ENCODE data around the gene JPT2.

DNA sequence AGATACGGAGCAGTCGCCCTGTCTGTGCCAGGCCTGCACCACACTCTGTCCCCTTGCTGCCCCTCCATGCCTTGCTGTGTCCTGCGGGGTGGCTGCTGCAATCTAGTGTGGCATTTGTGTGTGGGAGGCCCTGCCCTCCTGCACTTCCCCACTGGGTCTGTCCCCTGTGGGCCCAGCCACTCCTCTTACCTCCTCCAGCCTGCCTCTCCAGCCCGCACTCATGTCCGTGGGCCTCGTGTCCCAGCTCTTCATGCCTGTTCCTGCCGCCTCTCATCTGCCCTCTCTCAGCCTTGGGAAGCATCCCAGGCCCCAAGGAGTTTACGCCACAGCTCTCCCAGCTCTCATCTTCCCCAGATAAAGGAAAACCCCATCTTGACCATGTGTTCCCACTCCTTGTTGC is 39.3 kb upstream of the JPT2 start:
- TF ChIP-seq, protein P1, sequence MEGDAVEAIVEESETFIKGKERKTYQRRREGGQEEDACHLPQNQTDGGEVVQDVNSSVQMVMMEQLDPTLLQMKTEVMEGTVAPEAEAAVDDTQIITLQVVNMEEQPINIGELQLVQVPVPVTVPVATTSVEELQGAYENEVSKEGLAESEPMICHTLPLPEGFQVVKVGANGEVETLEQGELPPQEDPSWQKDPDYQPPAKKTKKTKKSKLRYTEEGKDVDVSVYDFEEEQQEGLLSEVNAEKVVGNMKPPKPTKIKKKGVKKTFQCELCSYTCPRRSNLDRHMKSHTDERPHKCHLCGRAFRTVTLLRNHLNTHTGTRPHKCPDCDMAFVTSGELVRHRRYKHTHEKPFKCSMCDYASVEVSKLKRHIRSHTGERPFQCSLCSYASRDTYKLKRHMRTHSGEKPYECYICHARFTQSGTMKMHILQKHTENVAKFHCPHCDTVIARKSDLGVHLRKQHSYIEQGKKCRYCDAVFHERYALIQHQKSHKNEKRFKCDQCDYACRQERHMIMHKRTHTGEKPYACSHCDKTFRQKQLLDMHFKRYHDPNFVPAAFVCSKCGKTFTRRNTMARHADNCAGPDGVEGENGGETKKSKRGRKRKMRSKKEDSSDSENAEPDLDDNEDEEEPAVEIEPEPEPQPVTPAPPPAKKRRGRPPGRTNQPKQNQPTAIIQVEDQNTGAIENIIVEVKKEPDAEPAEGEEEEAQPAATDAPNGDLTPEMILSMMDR (conservative IDR thresholded peaks at IDR 0.05), result no peak
- no peak for TF ChIP-seq EZH2 (IDR thresholded peaks at IDR 0.05; ENCODE audit: low read depth)
